ENCODE measurements around the gene ESR1. TPM values are rescaled to one million over a fixed set of nuclear protein-coding genes. Genes with fewer than 3 reads are reported as not detected.

The ESR1 gene
- total RNA-seq, 4 donors from 2014 or later: 0.13 to 7.4 TPM; not detected in 2

GRCh38 chr6:151814614-151815013, 7.1 kb downstream of the ESR1 start:
- no peaks in the 10 kb centered on the region for H3K27me3 ChIP-seq
- H3K4me3 ChIP-seq: no peak overlapping the region
- TF ChIP-seq POLR2A (IDR thresholded peaks at IDR 0.05) (no peak), CTCF (IDR thresholded peaks at IDR 0.05) (no peak)
- H3K36me3 ChIP-seq: no peaks in the 10 kb centered on the region
- no peaks in the 10 kb centered on the region for H3K4me1 ChIP-seq
- H3K27ac ChIP-seq: no peak overlapping the region
- H3K9me3 ChIP-seq: no peaks in the 10 kb centered on the region
- DNase-seq: no peak

- Histone ChIP-seq H3K27me3 (no peaks in the 10 kb centered on the region), H3K4me1 (no peaks in the 10 kb centered on the region), H3K36me3 (no peaks in the 10 kb centered on the region), H3K9me3 (no peaks in the 10 kb centered on the region), H3K27ac (no peak overlapping the region), H3K4me3 (no peak overlapping the region)
- DNase-seq: peak in 1 of 3 donors; percentile 20
- TF ChIP-seq CTCF (IDR thresholded peaks at IDR 0.05) (no peak), POLR2A (IDR thresholded peaks at IDR 0.05) (no peak)
Measured at GRCh38 chr6:151822252-151823111, 15.0 kb downstream of the ESR1 start.

- Histone ChIP-seq H3K4me3 (no peak overlapping the region), H3K9me3 (no peaks in the 10 kb centered on the region), H3K4me1 (no peaks in the 10 kb centered on the region), H3K27ac (no peak overlapping the region), H3K36me3 (no peaks in the 10 kb centered on the region), H3K27me3 (no peaks in the 10 kb centered on the region)
- no peak for DNase-seq
- TF ChIP-seq POLR2A (IDR thresholded peaks at IDR 0.05): no peak
- TF ChIP-seq CTCF (IDR thresholded peaks at IDR 0.05): no peak
Measured at GRCh38 chr6:151826517-151827142, 19.1 kb downstream of the ESR1 start.

GRCh38 chr6:151832710-151833109, 25.2 kb downstream of the ESR1 start:
- TF ChIP-seq CTCF (IDR thresholded peaks at IDR 0.05) (no peak), POLR2A (IDR thresholded peaks at IDR 0.05) (no peak)
- no peak for DNase-seq
- no peak overlapping the region for H3K27ac ChIP-seq
- no peaks in the 10 kb centered on the region for H3K4me1 ChIP-seq
- H3K4me3 ChIP-seq: no peak overlapping the region
- no peaks in the 10 kb centered on the region for H3K9me3 ChIP-seq
- H3K36me3 ChIP-seq: no peaks in the 10 kb centered on the region
- no peaks in the 10 kb centered on the region for H3K27me3 ChIP-seq

GRCh38 chr6:151835396-151835795, 27.9 kb downstream of the ESR1 start:
- DNase-seq: no peak
- H3K36me3 ChIP-seq: no peaks in the 10 kb centered on the region
- H3K4me3 ChIP-seq: no peak overlapping the region

More at GRCh38 chr6:151835396-151835795, 27.9 kb downstream of the ESR1 start:
- TF ChIP-seq POLR2A (IDR thresholded peaks at IDR 0.05): no peak
- TF ChIP-seq CTCF (IDR thresholded peaks at IDR 0.05): no peak
- Histone ChIP-seq H3K27ac (no peak overlapping the region), H3K4me1 (no peaks in the 10 kb centered on the region), H3K27me3 (no peaks in the 10 kb centered on the region), H3K9me3 (no peaks in the 10 kb centered on the region)
